Stimulated activated CD4-positive, alpha-beta T cell treated with anti-CD3 and anti-CD28 coated beads, Interleukin-15, amount 100 ng/mL, for 1 hour (primary cell): Measurements from ENCODE around the gene PTPN5.

Source experiments
- DNase-seq, 2 donors: peaks; one replicate each; pipeline ENCODE4 v3.0.0-alpha.2; 2020; ENCODE audit warnings: low read depth in 1 of 2, low spot score in 1 of 2

PTPN5 gene

DNA sequence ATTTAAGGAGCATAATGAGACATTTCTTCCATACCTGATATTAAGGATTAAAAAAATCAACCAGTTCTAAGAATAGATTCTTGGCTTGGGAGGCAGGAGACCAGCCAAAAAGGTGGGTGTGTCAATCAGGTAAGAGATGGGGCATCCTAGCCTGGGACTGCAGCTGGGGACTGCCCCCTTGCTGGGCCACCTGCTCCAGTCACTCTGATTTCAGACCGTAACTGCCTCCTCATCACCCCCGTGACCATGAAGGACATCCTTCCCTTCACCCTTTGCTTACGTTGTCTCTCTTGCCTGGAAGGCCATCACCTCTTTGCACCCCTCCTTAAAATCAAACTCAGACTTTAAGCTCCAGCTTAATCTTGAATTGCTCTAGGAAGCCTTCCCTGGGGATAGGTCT is 17.9 kb downstream of the PTPN5 start:
- DNase-seq = no peak

DNA sequence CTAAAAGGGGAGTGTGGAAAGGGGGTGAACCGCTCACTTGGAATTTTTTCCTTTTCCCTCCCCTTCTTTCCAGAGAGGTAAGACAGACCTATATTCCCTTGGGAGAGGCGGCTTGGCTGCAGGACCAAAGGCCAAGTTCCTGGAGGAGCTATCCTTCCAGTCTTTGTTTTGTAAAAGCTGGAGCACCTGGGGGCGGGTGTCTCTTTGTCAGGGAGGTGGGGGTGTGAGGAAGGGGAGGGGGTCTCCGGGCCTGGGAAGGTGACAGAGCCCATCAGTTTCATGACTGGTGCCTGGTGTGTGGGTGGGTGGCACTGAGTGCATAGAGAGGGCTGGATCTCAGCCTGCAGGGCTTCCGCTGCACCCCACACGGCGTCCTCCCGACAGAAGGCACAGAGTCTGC is 18.5 kb downstream of the PTPN5 start:
- no peak for DNase-seq

DNA sequence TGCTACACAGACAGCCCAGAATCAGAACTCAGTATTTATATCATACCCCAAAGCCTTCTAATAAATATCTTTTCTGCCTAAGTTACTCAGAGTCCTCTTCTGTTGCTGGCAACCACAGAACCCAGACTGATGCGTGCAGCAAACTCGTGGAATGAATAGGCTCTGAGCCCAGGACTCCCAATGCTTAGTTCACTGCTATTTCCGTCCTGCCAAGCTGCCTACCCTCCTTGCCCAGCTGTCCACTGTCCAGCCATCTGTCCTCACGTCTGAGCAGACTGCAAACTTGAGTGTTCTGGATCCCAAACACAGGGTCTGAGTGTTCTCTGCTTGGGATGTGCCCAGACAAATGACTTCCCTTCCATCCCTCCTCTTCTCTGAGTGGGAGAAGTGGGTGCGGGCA is 19.4 kb downstream of the PTPN5 start:
- DNase-seq = no peak

DNA sequence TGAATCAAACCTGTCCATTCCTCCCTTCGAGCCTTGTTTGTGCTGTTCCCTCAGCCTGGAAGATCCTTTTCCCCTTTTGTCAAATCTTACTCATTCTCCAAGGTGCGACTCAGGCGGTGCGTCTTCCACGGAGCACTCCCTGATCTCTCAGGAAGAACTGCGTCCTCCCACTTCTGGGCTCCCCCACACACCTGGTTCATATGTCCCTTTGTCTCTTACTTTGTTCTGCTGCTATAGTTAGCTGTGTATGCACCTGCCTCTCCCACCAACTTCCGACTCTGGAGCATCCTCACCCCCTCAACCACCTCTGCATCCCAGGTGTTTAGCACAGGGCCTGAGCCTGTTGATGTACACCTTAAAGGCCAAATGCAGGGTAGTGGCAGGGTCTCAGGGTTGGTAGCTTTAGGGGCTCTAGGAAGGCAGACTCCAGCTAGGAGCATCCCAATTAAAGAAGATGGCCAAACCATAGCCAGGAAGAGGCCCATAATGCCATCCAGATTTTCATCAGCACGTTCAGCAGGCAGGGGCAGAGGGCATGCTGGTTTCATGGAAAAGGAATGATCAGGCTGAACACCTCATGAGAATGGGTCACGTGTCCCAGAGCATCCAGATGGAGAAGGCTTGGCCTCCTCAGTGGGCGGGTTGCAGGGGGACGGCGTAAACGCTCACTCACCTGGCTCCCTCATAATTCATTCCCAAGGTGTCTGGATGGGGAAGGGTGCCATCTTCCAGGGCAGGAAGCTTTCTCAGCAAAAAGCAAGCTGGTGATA is 20.1 kb downstream of the PTPN5 start:
- DNase-seq = no peak

DNA sequence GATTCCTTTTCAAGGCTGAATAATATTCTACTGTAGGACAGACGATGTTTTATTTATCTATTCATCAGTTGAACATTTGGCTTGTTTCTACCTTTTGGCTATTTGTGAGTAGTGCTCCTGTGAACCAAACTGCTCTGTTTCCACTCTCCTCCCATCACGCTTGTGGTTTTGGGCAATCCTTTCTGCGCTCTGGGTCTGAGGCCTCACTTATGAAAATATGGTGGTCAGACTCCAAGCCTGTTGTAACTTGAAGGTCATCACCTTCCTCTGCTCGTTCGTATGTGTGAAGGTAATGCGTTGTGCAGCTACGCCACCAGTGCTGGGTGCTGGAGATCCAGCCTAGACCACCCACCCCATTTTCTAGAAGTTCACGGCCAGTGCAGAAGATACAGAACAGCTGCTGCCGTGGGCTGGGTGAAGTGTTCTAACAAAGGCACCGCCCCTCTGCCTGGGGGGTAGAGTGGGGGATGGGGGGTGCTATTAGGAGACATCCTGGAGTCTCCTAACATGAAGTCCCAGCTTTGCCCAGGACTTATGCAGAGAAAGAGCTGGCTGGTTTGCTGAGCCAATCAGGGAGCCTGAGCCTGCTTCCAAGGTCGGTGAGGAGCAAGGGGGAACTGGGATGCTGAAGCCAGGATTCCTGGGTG is 21.0 kb downstream of the PTPN5 start:
- DNase-seq = no peak

DNA sequence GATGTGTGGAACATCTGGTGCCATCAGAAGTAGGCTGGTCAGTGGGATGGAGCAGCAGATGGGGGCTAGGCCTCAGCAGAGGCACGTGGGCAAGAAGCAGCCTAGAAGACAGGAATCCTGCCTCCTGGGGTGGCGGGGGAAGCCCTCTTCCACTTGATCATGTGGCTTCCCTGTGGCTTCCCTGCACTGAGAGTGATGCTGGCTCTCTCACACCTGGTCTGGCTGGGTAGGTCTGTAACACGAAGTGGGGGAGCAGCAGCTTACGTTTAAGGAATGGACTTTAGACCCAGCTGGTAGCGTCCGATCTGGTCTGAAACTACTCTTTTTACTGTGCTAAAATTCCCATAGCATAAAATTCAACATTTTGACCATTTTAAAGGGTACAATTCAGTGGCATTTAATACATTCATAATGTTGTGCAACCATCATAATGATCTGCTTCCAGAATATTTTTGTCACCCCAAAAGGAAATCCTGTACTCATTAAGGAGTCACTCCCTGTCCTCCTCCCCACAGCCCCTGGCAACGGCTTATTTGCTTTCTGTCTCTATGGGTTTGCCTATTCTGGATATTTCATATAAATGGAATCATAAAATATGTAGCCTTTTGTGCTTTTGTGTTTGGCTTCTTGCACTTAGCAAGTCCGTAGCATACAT is 21.7 kb downstream of the PTPN5 start:
- DNase-seq = no peak

DNA sequence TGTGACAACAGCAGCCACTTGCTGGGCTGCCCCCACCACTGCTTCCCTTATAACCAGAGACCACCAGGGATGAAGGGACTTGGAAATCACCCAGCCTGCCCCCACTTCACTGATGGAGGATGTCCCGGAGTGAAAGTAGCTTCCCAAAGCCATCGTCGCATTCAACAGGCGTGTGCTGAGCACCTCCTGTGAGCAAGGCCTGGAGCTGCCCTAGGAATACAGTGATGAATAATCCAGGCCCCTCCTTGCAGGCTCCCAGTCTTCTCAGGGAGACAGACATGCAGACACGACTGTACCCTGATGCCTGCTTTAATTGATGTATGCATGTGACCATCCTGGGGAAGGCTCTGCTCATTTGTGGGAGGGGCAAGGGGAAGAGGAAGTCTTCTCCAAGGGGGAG is 22.6 kb downstream of the PTPN5 start:
- DNase-seq = no peak

DNA sequence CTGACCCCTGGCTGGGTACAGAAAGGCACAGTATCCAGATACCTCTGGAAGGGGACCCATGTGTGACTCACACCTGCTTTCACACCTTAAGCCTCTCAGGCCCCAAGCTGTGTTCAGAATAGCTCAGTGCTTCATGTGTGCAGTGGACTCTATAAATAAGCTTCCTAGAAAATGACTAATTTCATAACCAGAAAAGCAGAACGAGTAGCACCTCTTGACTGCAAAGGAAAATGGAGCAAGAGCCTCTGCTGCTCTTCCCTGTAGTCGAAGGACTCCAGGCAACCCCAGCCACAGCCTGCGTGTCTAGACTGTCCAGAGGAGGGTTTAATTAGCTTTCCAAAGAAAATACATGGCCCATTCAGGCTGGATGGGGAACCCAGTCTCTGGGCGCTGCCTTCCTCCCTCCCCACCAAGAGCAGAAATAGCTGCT is 23.1 kb downstream of the PTPN5 start:
- DNase-seq = no peak

DNA sequence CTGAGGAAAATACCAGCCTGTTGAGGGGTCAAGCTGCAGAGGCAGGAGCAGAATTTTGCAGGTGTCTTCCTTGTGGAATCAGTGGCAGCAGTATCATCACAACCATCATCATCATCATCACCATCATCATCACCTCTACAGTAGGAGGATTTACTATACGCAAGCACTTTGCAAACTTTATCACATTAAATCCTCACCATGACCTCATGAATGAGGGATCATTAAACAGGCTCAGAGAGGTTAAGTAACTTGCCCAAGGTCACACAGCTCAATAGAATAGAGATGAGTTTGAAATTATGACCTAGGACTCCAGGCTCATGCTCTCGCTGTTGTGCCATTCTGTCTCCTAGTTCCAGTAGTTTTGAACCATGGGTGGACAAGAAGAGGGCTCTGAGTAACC is 25.6 kb downstream of the PTPN5 start:
- DNase-seq = no peak

DNA sequence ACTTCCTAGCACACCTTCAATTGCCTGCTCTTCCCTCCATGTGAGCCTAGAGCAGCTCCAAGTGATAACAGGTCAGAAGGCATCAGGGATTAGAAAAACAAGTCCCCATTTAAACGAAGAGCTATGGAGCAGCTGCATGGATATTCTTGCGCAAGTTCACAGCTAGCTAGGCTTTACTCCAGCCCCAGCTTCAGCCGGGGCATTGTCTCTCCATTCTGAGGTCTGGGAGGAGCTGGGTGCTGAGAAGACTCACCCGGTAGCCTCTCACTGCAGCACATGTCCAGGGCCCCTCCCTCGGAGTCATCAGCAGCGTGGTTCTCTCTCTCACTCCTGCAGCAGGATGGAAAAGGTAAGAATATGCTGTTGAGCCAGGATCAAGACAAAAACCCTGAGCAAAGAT is 26.0 kb downstream of the PTPN5 start:
- no peak for DNase-seq

DNA sequence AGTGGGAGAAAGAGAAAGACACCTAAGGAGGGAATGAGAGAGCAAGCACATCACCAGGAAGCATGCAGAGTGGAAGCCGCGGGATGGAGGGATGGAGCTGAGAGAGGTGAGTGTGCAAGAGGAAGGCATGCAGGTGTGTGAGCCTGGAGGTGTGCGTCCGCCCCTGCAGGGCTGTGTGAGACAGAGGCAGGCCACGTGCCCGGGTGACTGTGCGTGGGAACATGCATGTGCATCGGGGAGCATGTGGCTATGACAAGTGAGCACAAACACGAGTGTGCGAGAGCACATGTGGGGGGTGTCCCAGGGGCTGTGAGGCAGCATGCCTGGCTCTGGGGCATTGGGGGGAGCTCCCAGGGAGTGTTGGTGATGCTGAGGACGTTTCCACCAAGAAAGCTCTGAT is 29.9 kb downstream of the PTPN5 start:
- no peak for DNase-seq

DNA sequence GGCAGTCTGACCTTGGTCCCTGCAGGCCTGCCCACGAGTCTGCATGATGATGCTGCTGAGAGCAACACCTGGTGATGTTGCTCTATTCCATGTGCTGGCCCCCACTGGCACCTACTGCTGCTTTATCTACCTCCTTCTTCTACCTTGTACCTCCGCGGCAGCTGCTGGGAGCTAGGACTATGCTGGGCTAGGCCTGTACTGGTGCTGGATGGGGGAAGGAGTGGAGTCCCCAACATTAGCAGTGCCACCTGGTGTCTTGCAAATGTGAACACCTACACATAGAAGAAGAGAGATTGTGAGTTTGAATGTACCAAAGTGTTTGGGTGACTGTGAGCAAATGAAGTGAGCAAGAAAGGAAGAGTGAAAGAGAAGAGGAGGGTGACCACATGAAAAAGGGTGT is 30.5 kb downstream of the PTPN5 start:
- DNase-seq = no peak

DNA sequence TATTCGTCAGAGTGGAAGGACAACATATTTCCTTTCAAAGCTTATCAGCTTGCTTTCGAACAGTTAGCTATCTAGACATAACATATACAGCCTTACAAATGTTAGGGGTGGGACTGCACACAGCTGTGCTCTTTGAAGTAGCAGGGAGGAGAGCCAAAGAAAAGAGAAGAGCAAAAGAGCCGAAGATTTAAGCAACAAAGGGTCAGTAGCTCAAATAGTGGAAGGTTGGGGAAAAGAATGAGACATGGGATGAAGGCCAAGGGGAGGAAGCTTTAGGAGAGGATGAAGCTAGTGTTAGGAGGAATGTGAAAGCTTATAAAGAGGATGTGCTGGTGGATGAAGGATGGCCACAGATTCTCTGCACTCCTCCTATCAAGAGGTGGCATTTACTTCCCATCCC is 33.8 kb downstream of the PTPN5 start:
- no peak for DNase-seq

DNA sequence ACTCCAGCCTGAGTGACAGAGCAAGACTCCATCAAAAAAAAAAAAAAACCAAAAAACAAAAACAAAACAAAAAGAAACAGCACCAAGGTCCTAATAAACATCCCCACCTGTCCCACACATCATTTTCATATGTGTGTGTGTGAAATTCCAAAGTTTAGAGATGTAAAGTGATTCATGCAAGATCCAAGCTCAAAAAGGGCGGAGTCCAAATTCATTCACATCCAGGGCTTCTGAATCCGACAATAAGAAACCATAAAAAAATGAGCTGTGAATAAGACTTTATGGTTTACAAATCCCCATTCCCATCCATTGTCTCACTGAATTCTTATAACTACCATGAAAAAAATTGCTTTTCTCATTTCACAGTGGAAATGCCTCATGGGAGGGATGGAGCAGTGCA is 34.7 kb downstream of the PTPN5 start:
- no peak for DNase-seq

DNA sequence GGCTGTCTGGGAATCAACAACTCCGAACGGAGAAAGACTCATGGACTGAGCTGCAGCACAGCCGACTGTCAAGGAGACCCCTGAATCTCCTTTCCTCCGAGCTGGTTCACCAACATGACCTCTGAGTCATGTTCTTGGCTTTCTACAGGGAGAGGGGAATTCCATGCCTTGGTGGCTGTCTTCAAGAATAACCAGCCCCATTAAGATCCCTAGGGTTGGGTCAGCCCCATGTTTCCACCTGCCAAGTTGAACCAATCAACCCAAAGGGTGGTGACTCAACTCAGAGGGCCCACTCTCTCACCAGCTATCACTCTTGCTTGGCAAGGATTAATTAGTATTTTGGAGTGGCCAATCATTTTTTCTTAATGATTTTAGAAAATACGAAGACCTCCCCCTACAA is 37.3 kb downstream of the PTPN5 start:
- DNase-seq = no peak

DNA sequence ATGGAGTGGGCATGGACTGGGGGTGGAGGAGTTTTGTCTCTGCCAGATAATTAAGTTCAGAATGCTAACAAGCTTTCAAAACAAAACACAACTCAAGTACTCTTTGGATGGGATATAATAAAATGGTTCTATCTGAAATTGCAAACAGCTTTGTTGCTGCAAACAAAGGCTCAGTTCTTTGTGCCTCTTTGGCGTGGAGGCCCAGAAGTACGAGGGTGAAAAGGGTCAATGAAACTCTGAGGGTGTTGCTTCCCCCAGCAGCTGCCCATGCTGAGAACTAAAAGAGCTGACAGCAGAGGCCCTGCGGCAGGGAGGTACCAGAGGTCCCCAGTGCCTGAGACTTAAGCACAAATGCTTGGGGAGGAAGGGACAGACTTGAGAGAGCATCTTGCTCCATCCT is 39.1 kb downstream of the PTPN5 start:
- no peak for DNase-seq

DNA sequence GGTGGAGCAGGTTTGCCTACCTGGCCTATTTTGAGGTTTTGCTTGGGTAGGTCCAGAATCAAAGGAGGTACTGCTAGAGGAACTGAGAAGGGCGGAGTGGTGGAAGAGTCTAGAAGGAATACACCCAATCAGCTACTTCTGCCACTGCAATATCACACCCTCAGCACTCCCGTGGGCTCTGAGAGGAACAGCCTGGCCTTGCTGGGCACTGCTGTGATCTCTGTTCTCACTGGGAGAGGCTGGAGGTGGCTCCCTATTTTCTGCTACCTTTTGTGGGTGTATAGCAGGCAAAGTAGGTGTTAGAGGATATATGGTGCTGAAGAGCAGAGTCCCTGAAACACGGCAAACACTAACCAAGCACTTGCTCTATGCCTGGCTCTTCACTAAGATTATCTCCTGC is 40.7 kb downstream of the PTPN5 start:
- no peak for DNase-seq

DNA sequence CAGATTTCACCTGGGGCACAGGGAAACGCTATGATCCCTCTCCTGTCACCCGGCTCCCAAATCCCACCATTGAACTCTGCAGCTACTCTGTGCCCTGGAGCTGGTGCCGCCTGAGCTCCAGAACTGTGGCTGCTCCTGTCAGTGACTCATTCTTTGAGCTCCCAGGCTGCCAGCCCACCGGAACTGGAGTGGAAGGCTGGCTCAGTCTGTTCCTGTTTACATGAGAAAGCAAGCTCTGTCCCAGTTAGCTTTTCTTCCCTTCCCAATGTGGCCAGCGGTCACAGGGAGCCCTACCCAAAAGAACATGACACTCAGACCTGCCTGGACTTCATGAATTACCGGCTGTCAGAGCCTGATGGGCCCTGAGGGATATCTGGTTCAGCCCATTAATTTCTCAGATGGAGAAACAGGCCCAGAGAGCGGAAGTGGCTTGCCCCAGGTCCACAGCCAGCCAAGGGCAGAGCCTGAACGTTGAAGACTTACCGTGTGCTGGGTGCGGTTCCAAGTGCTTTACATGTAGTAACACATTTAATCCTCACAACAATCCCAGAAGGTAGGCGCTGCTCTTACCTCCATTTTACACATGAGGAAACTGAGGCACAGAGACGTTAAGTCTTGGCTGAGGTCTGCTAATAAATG is 41.8 kb downstream of the PTPN5 start:
- DNase-seq = no peak

DNA sequence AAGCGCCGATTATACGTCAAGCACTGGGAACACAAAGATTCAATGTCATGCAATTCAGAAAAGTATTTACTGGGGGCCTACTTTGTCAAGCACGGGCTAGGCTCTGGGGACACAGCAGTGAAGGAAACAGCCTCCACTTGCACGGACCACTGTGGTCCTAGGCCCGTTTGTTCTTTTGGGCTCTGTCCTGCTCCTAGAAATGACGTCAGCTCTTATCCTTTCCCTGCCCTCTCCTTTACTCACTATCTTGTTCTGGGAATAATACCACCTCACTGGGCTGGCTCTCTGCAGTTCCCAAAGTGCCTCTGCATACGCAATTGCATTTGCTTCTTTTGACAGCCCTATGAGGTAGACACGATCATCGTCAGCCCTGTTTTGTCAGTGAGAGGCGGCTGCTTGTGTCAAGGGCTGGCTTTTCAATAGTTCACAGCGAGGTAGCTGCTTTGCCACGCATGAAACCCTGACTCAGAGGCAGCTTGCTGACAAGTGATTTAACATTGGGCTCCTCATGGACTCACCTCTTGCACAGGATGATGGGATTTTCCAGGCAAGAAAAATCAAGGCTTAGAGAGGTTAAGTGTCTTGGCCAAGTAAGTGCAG is 42.7 kb downstream of the PTPN5 start:
- DNase-seq = no peak

DNA sequence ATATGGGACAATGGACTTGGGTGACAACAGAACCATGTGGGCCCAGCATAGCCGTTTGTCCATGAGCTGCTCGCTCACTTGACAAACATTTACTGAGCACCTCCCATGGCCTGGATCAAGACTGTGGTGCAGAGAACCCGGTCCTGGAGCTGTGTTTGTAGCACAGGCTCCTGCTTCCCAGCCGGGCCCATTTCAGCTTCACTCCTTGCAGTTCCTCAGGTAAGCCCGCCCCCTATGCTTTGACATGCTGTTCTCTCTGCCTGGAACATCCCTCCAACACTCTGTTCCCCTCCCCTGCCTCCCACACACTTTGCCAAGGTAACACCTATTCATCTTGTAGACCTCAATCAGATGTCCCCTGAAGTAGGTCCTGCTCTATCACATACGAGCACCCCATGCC is 46.3 kb downstream of the PTPN5 start:
- DNase-seq = no peak

DNA sequence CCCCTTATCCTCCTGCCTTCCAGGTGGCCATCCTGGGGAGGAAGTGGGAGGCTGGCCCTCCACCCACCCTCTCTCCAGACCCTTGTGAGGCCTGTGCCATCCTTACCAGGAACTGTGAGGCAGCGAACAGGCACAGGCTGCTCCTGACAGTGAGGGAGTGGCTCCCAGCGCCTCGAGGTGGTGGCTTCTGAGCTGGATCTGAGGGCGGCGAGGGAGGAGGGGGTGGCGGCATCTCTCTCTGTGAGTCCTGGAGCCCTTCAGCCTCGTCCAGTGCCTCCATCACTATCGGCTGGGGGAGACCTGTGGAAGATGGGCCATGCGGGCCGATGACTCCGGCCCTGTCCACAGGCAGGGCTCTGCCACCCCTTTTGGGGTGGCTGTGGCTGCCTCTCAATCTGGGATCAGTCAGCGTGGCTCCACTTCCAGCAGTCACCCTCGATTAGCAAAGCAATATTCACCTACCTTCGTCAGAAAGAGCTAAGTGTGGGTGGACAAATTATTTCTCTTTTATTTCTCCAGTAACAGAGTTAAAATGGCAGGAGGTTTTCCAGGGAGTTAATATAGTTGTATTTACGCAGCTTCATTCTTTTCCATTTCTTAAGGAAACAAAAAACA is 47.6 kb downstream of the PTPN5 start:
- no peak for DNase-seq
